Activated T-cell treated with anti-CD3 and anti-CD28 coated beads, Interleukin-2, amount 50 U/mL, for 1 hour (primary cell): ENCODE data around the gene COPS3.
A peak's percentile ranks its signal among the peaks of the same experiment; 100 is the strongest.

Experiments
- DNase-seq: peaks from one replicate; pipeline ENCODE4 v3.0.0-alpha.2; 2020

Gene COPS3

DNA sequence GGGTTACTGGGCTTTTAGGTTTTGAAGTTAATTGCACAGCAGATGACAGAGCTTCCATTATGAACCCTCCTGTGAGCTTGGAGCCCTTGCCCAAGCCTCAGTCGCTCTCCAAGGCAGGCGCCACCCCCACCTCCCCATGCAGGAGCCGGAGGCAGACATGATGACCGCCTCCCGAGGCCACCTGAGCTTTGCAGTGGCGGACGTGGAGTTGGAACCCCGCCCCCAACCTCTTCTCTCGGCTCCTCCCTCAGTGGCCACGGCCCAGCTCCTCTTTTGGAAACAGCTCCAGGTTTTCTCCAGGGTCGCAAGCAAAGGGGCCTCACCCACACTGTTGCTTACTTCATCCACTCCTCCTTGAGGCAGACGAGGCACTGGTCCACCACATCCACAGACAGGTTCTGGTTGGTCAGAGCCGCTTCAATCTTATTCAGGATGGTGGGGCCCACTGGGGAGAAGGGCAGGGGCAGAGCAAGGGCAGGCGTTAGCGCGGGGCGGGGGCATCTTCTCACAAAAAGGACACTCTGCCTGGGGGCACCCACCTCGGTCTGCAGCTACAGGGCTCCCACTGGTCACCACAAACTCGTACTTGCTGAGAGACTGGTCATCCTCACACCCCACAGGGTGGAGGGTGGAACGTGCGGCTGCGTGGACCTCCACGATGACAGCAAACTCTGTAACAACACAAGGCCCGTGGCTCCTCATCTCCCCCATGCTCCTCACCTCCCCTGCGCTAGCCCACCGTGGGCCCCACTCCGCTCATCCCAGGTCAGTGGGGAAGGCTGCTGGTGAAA lies 66.2 kb downstream of the COPS3 start:
- no peak for DNase-seq

DNA sequence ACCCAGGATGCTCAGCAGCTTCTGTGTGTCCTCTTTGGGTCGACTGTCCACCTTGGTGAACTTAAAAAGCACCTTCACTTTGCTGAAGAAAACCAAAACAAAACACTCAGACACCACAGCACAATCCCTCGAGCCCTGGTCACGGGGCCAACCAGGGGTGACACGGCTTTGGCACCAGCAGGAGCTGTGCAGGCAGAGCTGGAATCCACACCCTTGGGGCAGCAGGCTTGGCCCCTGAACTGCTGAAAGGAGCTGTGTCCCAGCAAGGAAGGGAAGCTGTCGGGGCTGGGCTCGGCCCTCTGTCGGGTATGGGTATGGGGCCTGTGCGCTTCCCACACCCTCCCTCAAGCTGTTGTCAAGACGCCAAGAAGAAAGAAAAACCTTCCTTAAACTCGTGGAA lies 67.3 kb downstream of the COPS3 start:
- DNase-seq, result no peak

- no peak for DNase-seq
Observed at GRCh38 chr17:17207998-17208397, 73.0 kb downstream of the COPS3 start.

GRCh38 chr17:17206913-17207335 lies 74.1 kb downstream of the COPS3 start:
- DNase-seq, result no peak

DNA sequence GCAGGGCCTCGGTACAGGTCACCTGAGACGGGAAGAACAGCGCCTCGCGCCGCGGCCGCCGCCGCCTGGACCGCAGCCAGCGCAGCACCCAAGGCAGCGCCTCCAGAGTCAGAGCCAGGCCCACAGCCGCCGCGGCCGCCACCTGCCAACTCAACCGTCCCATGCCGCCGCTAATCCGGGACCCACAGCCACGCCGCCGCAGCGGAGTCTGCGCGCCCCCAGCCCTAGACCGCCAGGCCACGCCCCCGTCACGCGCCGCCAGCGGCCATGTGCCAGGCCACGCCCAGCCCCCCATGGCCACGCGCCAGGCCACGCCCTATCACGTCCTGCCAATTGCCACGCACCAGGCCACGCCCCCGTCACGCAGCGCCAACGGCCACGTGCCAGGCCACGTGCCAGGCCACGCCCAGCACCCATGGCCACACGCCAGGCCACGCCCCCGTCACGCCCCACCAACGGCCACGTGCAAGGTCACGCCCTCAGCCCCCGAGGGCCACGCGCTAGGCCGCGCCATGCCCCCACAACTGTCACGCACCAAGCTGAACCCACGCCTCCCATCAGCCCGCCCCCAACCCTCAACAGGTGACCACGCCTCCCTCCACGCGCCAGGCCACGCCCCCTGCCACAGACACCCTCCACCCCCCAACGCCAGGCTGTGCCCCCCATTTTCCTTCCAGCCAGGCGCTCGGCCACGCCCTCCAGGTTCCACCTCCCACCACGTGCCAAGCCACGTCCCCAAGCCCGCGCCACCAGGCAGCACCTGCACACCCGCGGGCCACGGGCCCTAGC lies 74.7 kb downstream of the COPS3 start, which contains the start of gene PLD6:
PLD6 (minus strand) TSS at position 210 of the 789 bp plus-strand sequence; CDS start at position 163, 47 bp downstream.
- peak; percentile 95 for DNase-seq

DNA sequence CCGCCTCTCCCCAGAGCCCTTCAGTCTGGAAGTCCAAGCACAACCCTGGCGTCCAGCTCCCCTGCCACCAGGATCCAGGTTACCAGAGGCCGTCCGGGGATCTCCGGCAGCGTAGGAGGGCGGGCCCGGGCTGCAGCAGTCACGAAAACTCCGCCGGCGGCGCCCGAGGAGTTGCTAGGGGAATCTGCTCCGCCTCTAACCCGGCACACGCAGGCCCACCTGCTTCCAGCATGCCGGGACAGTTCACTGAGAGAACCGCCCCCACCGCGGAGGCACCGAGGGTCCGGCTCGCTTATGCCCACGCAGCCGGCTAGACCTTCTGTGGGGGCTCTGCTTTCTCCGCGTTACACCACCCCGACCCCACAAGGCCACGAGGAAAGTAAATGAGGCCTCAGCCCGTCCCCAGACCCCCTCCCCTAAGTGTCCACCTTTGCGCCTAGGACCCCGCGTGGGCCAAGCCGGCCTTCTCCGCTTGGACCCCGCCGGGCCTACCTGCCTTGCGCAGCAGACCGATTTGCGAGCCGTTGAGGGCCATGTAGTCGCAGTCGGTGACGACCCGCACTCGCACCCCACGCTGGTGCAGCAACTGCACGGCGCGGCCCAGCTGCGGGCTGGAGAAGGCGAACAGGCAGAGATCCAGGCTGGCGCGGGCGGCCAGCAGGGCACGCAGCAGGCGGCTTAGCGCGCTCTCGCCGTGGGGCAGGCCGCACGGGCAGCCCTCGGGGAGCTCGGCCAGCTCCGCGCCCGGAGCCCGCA lies 75.5 kb downstream of the COPS3 start:
- DNase-seq, result peak; percentile 67

DNA sequence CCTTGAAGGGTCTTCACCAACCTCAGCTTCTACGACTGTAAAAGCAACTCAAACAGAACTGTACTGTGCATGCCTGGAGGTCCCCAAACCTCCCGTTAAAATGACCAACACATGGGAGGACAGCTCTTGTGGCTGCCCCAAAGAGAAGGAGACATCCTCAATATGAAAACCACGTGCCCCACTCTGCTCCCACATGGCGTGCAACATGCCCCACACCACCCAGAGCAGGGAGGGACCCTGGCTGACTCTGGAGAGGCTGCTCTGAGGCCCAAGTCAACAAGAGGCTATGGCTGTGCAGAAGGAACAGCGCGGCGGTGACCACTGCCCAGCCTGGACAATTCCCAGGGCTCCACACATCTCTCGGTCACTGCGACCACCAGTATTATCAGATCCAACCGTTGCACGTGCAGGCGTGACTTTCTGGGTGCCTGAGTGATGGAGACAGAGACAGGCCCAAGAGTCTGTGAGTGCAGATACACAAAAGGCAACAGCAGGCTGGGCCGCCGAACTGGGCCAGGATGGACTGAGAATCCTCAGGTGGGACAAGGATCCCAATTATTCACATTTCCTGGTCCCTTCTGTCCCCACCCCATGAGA lies 76.3 kb downstream of the COPS3 start:
- no peak for DNase-seq

- no peak for DNase-seq
Observed at GRCh38 chr17:17204041-17204591, 76.9 kb downstream of the COPS3 start.

- DNase-seq, result no peak
Observed at GRCh38 chr17:17203173-17203730, 77.8 kb downstream of the COPS3 start.

GRCh38 chr17:17201907-17202306 lies 79.1 kb downstream of the COPS3 start:
- DNase-seq, result no peak

DNA sequence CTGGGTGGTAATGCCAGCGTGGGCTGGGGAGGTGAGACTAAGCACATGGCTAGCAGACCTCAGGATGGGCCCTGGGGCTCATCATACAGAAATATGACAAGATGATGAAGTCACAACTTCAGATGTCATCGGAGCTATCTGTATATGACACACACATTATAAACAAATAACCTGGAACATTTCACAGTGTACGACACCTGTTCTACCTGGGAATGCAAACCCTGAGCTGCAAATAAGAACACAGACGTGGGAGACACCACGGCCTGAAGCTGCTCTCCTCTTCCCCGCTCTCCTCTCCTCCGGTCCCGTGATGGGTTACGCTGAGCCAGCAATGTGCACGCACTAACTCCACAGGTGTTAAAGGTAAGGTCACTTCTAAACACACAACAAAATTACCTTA lies 79.8 kb downstream of the COPS3 start:
- no peak for DNase-seq

DNA sequence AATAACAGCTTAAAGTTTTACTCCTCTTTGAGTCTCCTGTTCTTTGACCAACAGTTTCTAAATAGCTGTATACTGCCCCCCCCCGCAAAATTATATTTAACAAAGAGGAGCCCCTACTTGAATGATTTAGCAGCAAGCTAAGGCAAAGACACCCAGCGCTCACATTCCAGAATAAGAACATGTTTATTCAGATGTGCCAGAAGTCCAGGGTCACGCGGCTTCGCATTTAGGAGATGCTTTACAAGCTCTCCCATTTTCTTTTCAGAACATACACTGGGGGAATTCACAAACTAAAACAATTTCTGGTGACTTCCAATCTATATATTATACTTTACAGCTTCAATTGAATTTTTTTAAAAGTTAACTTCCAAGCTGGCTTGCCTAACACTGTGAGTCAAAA lies 80.2 kb downstream of the COPS3 start:
- DNase-seq, result no peak

DNA sequence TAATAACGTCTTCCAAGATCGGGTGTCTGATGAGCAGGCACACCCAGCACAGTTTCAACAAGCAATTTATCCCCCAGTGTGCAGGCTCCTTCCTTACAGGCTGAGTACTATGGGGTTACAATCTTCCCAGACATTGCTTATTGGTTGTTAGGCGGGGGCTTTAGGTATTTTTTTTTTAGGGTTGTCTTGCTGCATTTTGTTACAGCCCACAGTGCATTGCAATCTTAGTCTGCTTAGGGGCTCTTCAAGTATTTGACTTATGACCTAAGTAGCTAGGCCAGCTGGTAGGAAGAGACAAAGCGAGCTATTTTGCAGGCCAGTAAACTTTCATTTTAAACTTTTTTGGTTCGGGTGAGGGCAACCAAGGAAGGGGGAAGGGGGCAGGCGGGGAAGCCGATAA lies 80.7 kb downstream of the COPS3 start:
- no peak for DNase-seq

DNA sequence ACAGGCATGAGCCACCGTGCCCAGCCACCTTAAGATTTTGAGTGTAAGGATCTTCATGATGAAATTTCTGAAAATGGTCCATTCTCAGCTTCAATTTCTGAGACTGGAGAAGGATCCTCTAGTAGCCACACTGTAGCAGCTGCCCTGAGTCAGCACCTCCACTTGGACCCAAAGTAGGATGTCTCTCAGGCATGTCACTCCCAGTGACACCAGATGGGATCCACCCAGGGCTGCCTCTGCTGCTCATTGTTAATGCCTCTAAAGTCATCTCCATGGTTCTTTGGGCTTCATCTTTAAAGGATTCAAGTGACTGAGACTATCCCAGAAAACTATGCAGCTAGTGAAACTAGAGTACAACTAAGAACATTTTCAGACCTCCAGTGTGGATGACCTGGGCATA lies 82.8 kb downstream of the COPS3 start:
- no peak for DNase-seq

DNA sequence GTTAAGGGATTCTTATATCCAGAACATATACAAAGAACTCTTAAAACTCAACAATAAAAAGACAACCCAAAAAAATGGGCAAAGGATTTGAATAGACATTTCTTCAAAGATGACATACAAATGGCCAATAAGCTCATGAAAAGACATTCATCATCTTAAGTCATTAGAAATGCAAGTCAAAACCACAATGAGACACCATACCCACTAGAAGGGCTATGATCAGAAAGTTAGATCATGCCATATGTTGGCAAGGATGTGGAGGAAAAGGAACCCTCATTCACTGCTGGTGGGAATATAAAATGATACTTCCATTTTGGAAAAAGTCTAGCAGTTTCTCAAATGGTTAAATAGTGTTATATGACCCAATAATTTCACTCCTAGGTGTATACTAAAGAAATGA lies 84.3 kb downstream of the COPS3 start:
- no peak for DNase-seq
